ENCODE results near the gene AFMID. TPM values are rescaled to one million over a fixed set of nuclear protein-coding genes. Genes with fewer than 3 reads are reported as not detected.

The AFMID gene
- total and polyA plus RNA-seq, 2 of the 13 experiments (the other 11 are each of a cell fraction or from before 2014, with no cell fraction given) = 249 to 270 TPM

DNA sequence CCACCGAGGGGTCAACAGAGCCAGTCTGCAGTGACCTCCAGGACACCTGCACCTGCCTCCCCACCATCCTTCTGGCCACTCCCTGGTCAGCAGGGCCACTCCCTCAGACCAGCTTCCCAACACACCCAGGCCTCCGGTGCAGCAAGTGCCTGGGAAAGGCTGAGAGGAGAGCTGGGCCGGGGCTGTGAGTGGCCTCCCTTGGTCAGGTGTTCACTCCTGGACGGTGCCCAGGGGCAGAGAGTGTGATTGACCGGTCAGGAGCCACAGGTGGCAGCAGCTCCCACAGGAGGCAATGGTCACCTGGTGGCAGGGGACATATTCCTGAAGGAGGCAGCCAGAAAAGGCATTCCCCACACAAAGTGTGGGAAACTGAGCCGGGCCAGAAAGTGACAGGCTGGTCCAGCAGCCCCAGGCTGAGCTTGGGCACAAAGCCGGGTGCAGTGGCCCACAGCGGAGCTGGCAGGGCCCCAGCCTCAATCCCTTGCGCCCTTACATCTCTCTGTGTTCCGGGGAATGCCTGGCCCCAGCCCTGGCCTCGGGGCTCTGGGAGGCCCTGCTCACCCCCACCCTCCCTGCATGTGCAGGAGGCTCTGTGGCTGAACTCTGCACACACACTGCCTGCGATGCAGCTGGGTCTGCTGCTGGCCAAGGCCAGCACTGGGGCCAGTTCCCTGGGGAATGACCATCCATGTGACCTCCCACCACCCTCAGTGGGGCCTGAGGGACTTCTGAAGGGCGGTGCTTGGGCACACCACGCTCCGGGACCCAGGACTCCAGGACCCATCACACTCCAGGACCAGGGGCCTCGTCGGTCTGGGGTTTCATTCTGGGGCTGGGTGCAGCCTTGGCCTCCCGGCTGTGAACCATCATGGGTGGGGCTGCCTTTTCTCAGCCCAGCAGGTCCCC is 42.2 kb upstream of the AFMID start (continued):
- TF ChIP-seq PRPF4 (IDR thresholded peaks at IDR 0.05; ENCODE audit: low read depth, low read length, poor library complexity, severe bottlenecking) (no peak), ZNF7 (CRISPR knock-in tag; IDR thresholded peaks at IDR 0.05) (no peak), SRF (IDR thresholded peaks at IDR 0.05; ENCODE audit: low read depth, low read length) (no peak), ZNF841 (CRISPR knock-in tag; IDR thresholded peaks at IDR 0.05; ENCODE audit: borderline replicate concordance) (no peak), GFI1 (CRISPR knock-in tag; IDR thresholded peaks at IDR 0.05; ENCODE audit: borderline replicate concordance) (peak; percentile 31; the same call in 1 of the 2 replicates), ZNF563 (CRISPR knock-in tag; IDR thresholded peaks at IDR 0.05) (peak; percentile 52; the same call in 1 of the 2 replicates), MEIS2 (CRISPR knock-in tag; IDR thresholded peaks at IDR 0.05) (peak; percentile 84; the same call in 1 of the 2 replicates), ZNF292 (CRISPR knock-in tag; IDR thresholded peaks at IDR 0.05; ENCODE audit: borderline replicate concordance, low read depth) (peak; percentile 99), KAT8 (CRISPR knock-in tag; IDR thresholded peaks at IDR 0.05) (peak; percentile 60), GZF1 (CRISPR knock-in tag; IDR thresholded peaks at IDR 0.05) (peak; percentile 75; the same call in 1 of the 2 replicates), ZKSCAN5 (CRISPR knock-in tag; IDR thresholded peaks at IDR 0.05) (no peak; the same call in 1 of the 2 replicates), ZNF24 (IDR thresholded peaks at IDR 0.05) (no peak), ZNF44 (CRISPR knock-in tag; IDR thresholded peaks at IDR 0.05) (no peak), ZSCAN22 (CRISPR knock-in tag; IDR thresholded peaks at IDR 0.05) (no peak), FOSL1 (CRISPR knock-in tag; IDR thresholded peaks at IDR 0.05; ENCODE audit: borderline replicate concordance) (no peak), ZNF607 (CRISPR knock-in tag; IDR thresholded peaks at IDR 0.05; ENCODE audit: borderline replicate concordance) (no peak; the same call in 1 of the 2 replicates), NONO (IDR thresholded peaks at IDR 0.05) (no peak), NONO (CRISPR knock-in tag; conservative IDR thresholded peaks at IDR 0.05) (peak; percentile 82), ZNF20 (CRISPR knock-in tag; IDR thresholded peaks at IDR 0.05) (peak; percentile 84; the same call in 1 of the 2 replicates)
- TF ChIP-seq, protein P1, sequence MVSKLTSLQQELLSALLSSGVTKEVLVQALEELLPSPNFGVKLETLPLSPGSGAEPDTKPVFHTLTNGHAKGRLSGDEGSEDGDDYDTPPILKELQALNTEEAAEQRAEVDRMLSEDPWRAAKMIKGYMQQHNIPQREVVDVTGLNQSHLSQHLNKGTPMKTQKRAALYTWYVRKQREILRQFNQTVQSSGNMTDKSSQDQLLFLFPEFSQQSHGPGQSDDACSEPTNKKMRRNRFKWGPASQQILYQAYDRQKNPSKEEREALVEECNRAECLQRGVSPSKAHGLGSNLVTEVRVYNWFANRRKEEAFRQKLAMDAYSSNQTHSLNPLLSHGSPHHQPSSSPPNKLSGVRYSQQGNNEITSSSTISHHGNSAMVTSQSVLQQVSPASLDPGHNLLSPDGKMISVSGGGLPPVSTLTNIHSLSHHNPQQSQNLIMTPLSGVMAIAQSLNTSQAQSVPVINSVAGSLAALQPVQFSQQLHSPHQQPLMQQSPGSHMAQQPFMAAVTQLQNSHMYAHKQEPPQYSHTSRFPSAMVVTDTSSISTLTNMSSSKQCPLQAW (CRISPR knock-in tag; IDR thresholded peaks at IDR 0.05) = peak; percentile 83
- TF ChIP-seq, protein P2, sequence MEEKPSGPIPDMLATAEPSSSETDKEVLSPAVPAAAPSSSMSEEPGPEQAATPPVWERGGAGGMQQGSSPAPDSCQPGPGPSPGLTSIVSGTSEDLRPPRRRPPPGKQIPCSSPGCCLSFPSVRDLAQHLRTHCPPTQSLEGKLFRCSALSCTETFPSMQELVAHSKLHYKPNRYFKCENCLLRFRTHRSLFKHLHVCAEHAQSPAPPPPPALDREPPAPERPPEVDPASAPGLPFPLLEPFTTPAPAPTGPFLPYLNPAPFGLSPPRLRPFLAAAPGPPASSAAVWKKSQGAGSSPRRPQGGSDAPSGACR (CRISPR knock-in tag; IDR thresholded peaks at IDR 0.05) = peak; percentile 71
- TF ChIP-seq, protein P3, sequence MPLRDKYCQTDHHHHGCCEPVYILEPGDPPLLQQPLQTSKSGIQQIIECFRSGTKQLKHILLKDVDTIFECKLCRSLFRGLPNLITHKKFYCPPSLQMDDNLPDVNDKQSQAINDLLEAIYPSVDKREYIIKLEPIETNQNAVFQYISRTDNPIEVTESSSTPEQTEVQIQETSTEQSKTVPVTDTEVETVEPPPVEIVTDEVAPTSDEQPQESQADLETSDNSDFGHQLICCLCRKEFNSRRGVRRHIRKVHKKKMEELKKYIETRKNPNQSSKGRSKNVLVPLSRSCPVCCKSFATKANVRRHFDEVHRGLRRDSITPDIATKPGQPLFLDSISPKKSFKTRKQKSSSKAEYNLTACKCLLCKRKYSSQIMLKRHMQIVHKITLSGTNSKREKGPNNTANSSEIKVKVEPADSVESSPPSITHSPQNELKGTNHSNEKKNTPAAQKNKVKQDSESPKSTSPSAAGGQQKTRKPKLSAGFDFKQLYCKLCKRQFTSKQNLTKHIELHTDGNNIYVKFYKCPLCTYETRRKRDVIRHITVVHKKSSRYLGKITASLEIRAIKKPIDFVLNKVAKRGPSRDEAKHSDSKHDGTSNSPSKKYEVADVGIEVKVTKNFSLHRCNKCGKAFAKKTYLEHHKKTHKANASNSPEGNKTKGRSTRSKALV (CRISPR knock-in tag; IDR thresholded peaks at IDR 0.05) = peak; percentile 79; the same call in 1 of the 2 replicates
- TF ChIP-seq, protein P4, sequence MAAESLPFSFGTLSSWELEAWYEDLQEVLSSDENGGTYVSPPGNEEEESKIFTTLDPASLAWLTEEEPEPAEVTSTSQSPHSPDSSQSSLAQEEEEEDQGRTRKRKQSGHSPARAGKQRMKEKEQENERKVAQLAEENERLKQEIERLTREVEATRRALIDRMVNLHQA (CRISPR knock-in tag; IDR thresholded peaks at IDR 0.05) = no peak
- TF ChIP-seq, protein P5, sequence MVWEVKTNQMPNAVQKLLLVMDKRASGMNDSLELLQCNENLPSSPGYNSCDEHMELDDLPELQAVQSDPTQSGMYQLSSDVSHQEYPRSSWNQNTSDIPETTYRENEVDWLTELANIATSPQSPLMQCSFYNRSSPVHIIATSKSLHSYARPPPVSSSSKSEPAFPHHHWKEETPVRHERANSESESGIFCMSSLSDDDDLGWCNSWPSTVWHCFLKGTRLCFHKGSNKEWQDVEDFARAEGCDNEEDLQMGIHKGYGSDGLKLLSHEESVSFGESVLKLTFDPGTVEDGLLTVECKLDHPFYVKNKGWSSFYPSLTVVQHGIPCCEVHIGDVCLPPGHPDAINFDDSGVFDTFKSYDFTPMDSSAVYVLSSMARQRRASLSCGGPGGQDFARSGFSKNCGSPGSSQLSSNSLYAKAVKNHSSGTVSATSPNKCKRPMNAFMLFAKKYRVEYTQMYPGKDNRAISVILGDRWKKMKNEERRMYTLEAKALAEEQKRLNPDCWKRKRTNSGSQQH (CRISPR knock-in tag; IDR thresholded peaks at IDR 0.05; ENCODE audit: low read depth) = no peak

Data from HepG2 (cell line).